Uterus (tissue), 2 donors: ENCODE data around the gene CYP26B1.

Source experiments
- CTCF ChIP-seq, 4 experiments: fragments of 200-600 bp in 2 of 4; fragments of 450-650 bp in 2 of 4; sonication (generic) in 2 of 4; IDR thresholded peaks; one replicate each; pipeline ENCODE4 v1.5.1; 2016 to 2019; ENCODE audit warnings: antibody characterized with exemption in 4 of 4, mild to moderate bottlenecking in 2 of 4, moderate library complexity in 1 of 4
- POLR2A ChIP-seq, 2 donors: fragments of 450-650 bp; IDR thresholded peaks; one replicate each; pipeline ENCODE4 v1.6.1; 2016; ENCODE audit warnings: antibody characterized with exemption in 2 of 2, mild to moderate bottlenecking in 1 of 2, moderate library complexity in 1 of 2

DNA sequence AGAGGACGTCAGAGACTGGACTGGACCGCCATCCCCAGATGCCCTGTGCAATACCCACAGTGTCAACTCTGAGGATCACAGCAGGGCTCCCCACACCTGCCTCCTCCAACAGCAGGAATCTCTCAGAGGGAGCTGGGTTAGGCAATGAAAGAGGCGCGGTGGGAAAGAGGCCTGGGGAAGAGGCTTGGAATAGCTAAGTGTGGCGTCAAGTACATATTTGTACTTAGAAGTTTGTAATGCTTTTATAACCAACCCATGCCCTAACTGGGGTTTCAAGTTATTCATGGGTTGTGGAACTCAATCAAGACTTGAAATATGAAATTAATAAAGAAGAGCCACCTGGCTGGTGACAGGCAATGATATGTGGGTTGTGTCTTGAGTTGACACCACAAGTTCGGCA, 28.7 kb downstream of the CYP26B1 start:
- TF ChIP-seq CTCF (IDR thresholded peaks at IDR 0.05) (no peak), POLR2A (IDR thresholded peaks at IDR 0.05) (no peak)
